IMR-90 (cell line): ENCODE measurements around the gene PCDHGC5. TPM values are rescaled to one million over a fixed set of nuclear protein-coding genes. Genes with fewer than 3 reads are reported as not detected.

Experiments used
- ATAC-seq: fragments of 200-7000 bp; cut with Tn5 transposase; 2 replicates; pipeline ENCODE4 v1.9.1; 2020; ENCODE audit warnings: low read depth, mild to moderate bottlenecking, moderate library complexity
- BruUV-seq: library from RNA; stranded (reverse); fragments of 400-500 nt; replicated peaks from 2 replicates; lab custom pipeline; 2021; lab: Mats Ljungman, UMichigan
- CTCF ChIA-PET: fragments of 300-600 bp; formaldehyde crosslinking; extraction: SDS; loops from one replicate; lab custom pipeline; 2021; ENCODE audit warnings: antibody characterized with exemption; lab: Yijun Ruan, JAX
- POLR2A ChIA-PET: fragments of 300-600 bp; sonication (Branson Sonifier 250); formaldehyde crosslinking; loops from one replicate; lab custom pipeline; 2022; ENCODE audit warnings: antibody characterized with exemption; ENCODE audit not compliant: unreplicated experiment; lab: Charles Lee
- DNase-seq: peaks from one replicate; pipeline ENCODE4 v3.0.0; 2013
- H2AFZ ChIP-seq: replicated peaks from 2 replicates; pipeline ENCODE3; 2013; ENCODE audit warnings: low read length, mild to moderate bottlenecking; ENCODE audit not compliant: poor library complexity
- H2AK5ac ChIP-seq: 2 replicates; pipeline ENCODE4 v1.6.1; 2013; ENCODE audit warnings: low read depth, low read length, inconsistent platforms
- H2AK9ac ChIP-seq: replicated peaks from 2 replicates; pipeline ENCODE3; 2013; ENCODE audit warnings: mild to moderate bottlenecking, low read depth, low read length, moderate library complexity; ENCODE audit not compliant: poor library complexity
- H2BK120ac ChIP-seq: 2 replicates; pipeline ENCODE4 v1.6.1; 2013; ENCODE audit warnings: low read depth, low read length, inconsistent platforms
- H2BK15ac ChIP-seq: 3 replicates; pipeline ENCODE4 v1.6.1; 2013; ENCODE audit warnings: low read depth, low read length, inconsistent platforms
- H2BK20ac ChIP-seq: 2 replicates; pipeline ENCODE4 v1.6.1; 2013; ENCODE audit warnings: low read depth, mild to moderate bottlenecking, inconsistent platforms, low read length, moderate library complexity
- H2BK5ac ChIP-seq: 2 replicates; pipeline ENCODE4 v1.6.1; 2013; ENCODE audit warnings: mild to moderate bottlenecking, low read depth, low read length, inconsistent platforms; ENCODE audit not compliant: poor library complexity, severe bottlenecking
- H3K14ac ChIP-seq: replicated peaks from 2 replicates; pipeline ENCODE4 v1.6.1; 2013; ENCODE audit warnings: low read depth, low read length, inconsistent platforms
- H3K18ac ChIP-seq: 2 replicates; pipeline ENCODE4 v1.6.1; 2013; ENCODE audit warnings: low read depth, low read length, control low read depth
- H3K23ac ChIP-seq: 2 replicates; pipeline ENCODE4 v1.6.1; 2013; ENCODE audit warnings: low read depth, low read length, inconsistent platforms
- H3K27ac ChIP-seq: 2 replicates; pipeline ENCODE4 v1.5.1; 2013; ENCODE audit warnings: mild to moderate bottlenecking, control low read depth, low read length; ENCODE audit not compliant: insufficient read depth
- H3K27me3 ChIP-seq: 2 replicates; pipeline ENCODE4 v1.6.1; 2013; ENCODE audit warnings: low read length; ENCODE audit not compliant: control insufficient read depth, insufficient read depth
- H3K36me3 ChIP-seq: 2 replicates; pipeline ENCODE4 v1.6.1; 2013; ENCODE audit warnings: low read length, mixed read lengths; ENCODE audit not compliant: control insufficient read depth, insufficient read depth
- H3K4ac ChIP-seq: 2 replicates; pipeline ENCODE4 v1.6.1; 2013; ENCODE audit warnings: low read depth, low read length, inconsistent platforms
- H3K4me1 ChIP-seq: 2 replicates; pipeline ENCODE4 v1.6.1; 2013; ENCODE audit warnings: low read length, mixed read lengths; ENCODE audit not compliant: control insufficient read depth, insufficient read depth
- H3K4me2 ChIP-seq: 2 replicates; pipeline ENCODE4 v1.6.1; 2013; ENCODE audit warnings: low read depth, mild to moderate bottlenecking, control low read depth, low read length, moderate library complexity
- H3K4me3 ChIP-seq: 2 replicates; pipeline ENCODE4 v1.5.1; 2013; ENCODE audit warnings: low read depth, mild to moderate bottlenecking, control low read depth, low read length, moderate library complexity; ENCODE audit not compliant: insufficient read depth
- H3K56ac ChIP-seq: 2 replicates; pipeline ENCODE4 v1.6.1; 2013; ENCODE audit warnings: low read length, inconsistent platforms; ENCODE audit not compliant: insufficient read depth; ENCODE audit errors: extremely low read depth
- H3K79me1 ChIP-seq, 2 experiments: 2 replicates each; pipeline ENCODE4 v1.6.1; 2013; ENCODE audit warnings: low read length in 2 of 2, inconsistent platforms in 1 of 2, low read depth in 1 of 2
- H3K9ac ChIP-seq: 2 replicates; pipeline ENCODE4 v1.6.1; 2013; ENCODE audit warnings: low read depth, low read length, control low read depth
- H3K9me1 ChIP-seq: 2 replicates; pipeline ENCODE4 v1.6.1; 2013; ENCODE audit warnings: low read length, inconsistent platforms; ENCODE audit not compliant: insufficient read depth
- H3K9me3 ChIP-seq: 2 replicates; pipeline ENCODE4 v1.6.1; 2013; ENCODE audit warnings: low read length; ENCODE audit not compliant: control insufficient read depth, insufficient read depth
- H4K20me1 ChIP-seq: 2 replicates; pipeline ENCODE4 v1.6.1; 2013; ENCODE audit warnings: low read length, inconsistent platforms; ENCODE audit not compliant: insufficient read depth
- H4K5ac ChIP-seq: 2 replicates; pipeline ENCODE4 v1.6.1; 2013; ENCODE audit warnings: mild to moderate bottlenecking, low read depth, low read length, control low read depth
- H4K8ac ChIP-seq, 2 experiments: 2 replicates each; pipeline ENCODE4 v1.6.1; 2013; ENCODE audit warnings: low read depth in 2 of 2, low read length in 2 of 2, control low read depth in 1 of 2, inconsistent platforms in 1 of 2
- H4K91ac ChIP-seq: 2 replicates; pipeline ENCODE4 v1.6.1; 2013; ENCODE audit warnings: low read depth, low read length, inconsistent platforms; ENCODE audit not compliant: insufficient read depth
- BHLHE40 ChIP-seq: fragments of 150-350 bp; IDR thresholded peaks from 2 replicates; pipeline ENCODE4 v1.6.1; 2016; ENCODE audit warnings: mild to moderate bottlenecking, low read depth, low read length
- CEBPB ChIP-seq: IDR thresholded peaks from 2 replicates; pipeline ENCODE4 v1.6.1; 2012; ENCODE audit warnings: low read depth, low read length, improper control_type of control experiment
- CHD1 ChIP-seq: IDR thresholded peaks from 2 replicates; pipeline ENCODE4 v1.6.1; 2012; ENCODE audit warnings: low read depth, low read length, improper control_type of control experiment
- ELK1 ChIP-seq: fragments of 150-350 bp; IDR thresholded peaks from 2 replicates; pipeline ENCODE4 v1.6.1; 2016; ENCODE audit warnings: low read depth, mild to moderate bottlenecking, low read length, moderate library complexity, borderline replicate concordance
- FOS ChIP-seq: fragments of 150-350 bp; IDR thresholded peaks from 2 replicates; pipeline ENCODE4 v1.6.1; 2016; ENCODE audit warnings: low read depth, low read length
- MAFK ChIP-seq: IDR thresholded peaks from 2 replicates; pipeline ENCODE4 v1.6.1; 2012; ENCODE audit warnings: low read depth, low read length, improper control_type of control experiment
- MAZ ChIP-seq: IDR thresholded peaks from 2 replicates; pipeline ENCODE4 v1.6.1; 2012; ENCODE audit warnings: low read depth, mild to moderate bottlenecking, low read length, improper control_type of control experiment, moderate library complexity, borderline replicate concordance
- MXI1 ChIP-seq: IDR thresholded peaks from 2 replicates; pipeline ENCODE4 v1.6.1; 2012; ENCODE audit warnings: low read depth, mild to moderate bottlenecking, low read length, moderate library complexity, borderline replicate concordance
- NFE2L2 ChIP-seq: fragments of 150-350 bp; IDR thresholded peaks from 2 replicates; pipeline ENCODE4 v1.6.1; 2016; ENCODE audit warnings: low read depth, mild to moderate bottlenecking, low read length
- POLR2A ChIP-seq: IDR thresholded peaks from 2 replicates; pipeline ENCODE4 v1.6.1; 2012; ENCODE audit warnings: mild to moderate bottlenecking, low read depth, low read length
- RAD21 ChIP-seq: IDR thresholded peaks from 2 replicates; pipeline ENCODE4 v1.6.1; 2012; ENCODE audit warnings: low read length, improper control_type of control experiment
- RCOR1 ChIP-seq: IDR thresholded peaks from 2 replicates; pipeline ENCODE4 v1.6.1; 2012; ENCODE audit warnings: mild to moderate bottlenecking, low read length, improper control_type of control experiment; ENCODE audit not compliant: insufficient replicate concordance
- RFX5 ChIP-seq: IDR thresholded peaks from 2 replicates; pipeline ENCODE4 v1.8.0; 2012; ENCODE audit warnings: low read depth, mild to moderate bottlenecking, low read length, moderate library complexity
- SMC3 ChIP-seq: fragments of 150-350 bp; IDR thresholded peaks from 2 replicates; pipeline ENCODE4 v1.6.1; 2016; ENCODE audit warnings: low read depth, mild to moderate bottlenecking, antibody characterized with exemption, low read length, moderate library complexity
- WGBS, 2 experiments: methylation state at CpG; one replicate each; pipeline versions ENCODE4 v1.1.5 to v1.1.7; 2013; ENCODE audit warnings: missing lambda C conversion rate in 2 of 2; ENCODE audit not compliant: insufficient read length in 1 of 2; ENCODE audit errors: extremely low coverage in 2 of 2; 5-methylcytosine and 5-hydroxymethylcytosine counted together
- dilution Hi-C: fragments of 300-500 bp; cut with HindIII; formaldehyde crosslinking; loops from one replicate; pipeline ENCODE4 v1.14.3; 2018; ENCODE audit warnings: low sequenced_read_pairs; ENCODE audit not compliant: unreplicated experiment
- in situ Hi-C: fragments of 300-500 bp; cut with MboI; formaldehyde crosslinking; loops from 3 replicates; pipeline ENCODE4 v1.14.3; 2019; ENCODE audit warnings: low sequenced_read_pairs, inconsistent platforms, mixed read lengths
- intact Hi-C: fragments of 100-400 bp; cut with micrococcal nuclease; formaldehyde crosslinking; loops from 2 replicates; pipeline ENCODE4 v1.10.0; 2022
- polyA plus RNA-seq, 3 experiments: library from polyadenylated mRNA; depleted of rRNA; stranded (reverse); fragments of >200 nt; gene quantifications; 2 replicates each; pipeline ENCODE4 v1.2.3, GENCODE V29; 2012; ENCODE audit warnings: low replicate concordance in 1 of 3
- total RNA-seq: library from RNA; depleted of rRNA; stranded (reverse); fragments of >200 nt; gene quantifications from 2 replicates; pipeline ENCODE4 v1.2.3, GENCODE V29; 2012
- TF ChIP-seq, protein P1 (sequence below): conservative IDR thresholded peaks from 2 replicates; pipeline ENCODE4 v1.5.1; 2012; ENCODE audit warnings: mild to moderate bottlenecking, low read depth, low read length, improper control_type of control experiment

Gene PCDHGC5
- total and polyA plus RNA-seq, 2 of the 4 experiments (the other 2 are of a cell fraction), result 2.9 to 3.8 TPM

DNA sequence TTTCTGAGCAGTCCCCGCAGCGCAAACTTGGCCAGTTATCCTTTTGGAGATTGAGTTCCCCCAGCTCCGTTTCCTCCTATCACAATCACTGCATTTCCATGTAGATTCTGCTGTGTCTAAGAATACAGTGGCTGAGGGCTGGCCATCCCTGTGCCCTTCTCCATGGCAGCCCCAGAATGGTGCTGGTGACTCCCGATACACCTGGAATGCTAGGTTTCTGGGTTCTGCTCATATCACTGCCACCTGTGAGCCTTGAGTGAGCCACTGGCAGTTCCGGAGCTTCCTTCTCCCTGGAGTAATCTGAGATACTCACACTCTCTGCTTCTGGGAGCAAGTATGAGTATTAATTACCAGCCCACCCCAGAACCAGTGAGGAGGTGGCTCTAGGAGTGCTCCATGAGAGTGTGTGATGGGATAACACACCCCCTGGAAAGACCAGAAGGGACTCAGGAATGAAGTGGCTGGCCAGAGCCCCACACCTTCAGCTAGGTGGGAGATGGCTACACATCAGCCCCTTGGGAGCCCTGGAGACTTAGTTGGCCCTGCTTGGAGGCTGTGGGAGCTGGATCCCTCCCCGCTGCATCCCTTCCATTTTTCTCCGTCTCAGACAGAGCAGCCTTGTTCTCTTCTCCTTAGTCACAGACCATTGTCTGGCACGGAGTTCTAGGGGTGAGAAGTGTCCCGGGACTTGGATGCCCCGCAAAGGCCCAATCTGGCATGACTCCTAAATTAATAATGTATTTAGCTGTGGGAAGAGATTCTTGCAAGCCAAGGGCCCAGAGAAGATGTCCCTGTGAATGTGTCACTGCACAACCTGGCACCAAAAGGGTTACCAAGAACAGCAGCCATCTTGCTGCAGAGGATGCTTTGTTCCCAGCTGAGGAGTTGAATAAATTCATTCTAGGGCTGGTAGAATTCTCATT, 4.9 kb downstream of the PCDHGC5 start:
- POLR2A ChIA-PET, result no interaction called here
- TF ChIP-seq NFE2L2, result no peak
- no peak for TF ChIP-seq BHLHE40
- TF ChIP-seq SMC3, result peak; percentile 20
- TF ChIP-seq ELK1, result no peak
- no peak for TF ChIP-seq MXI1
- TF ChIP-seq FOS, result no peak
- TF ChIP-seq CHD1, result no peak
- no peak for TF ChIP-seq MAZ
- no peak for TF ChIP-seq RCOR1
- TF ChIP-seq CEBPB, result no peak
- peak; percentile 41 for TF ChIP-seq RAD21
- TF ChIP-seq RFX5, result no peak
- no peak for TF ChIP-seq MAFK
- TF ChIP-seq POLR2A, result no peak
- TF ChIP-seq, protein P1, sequence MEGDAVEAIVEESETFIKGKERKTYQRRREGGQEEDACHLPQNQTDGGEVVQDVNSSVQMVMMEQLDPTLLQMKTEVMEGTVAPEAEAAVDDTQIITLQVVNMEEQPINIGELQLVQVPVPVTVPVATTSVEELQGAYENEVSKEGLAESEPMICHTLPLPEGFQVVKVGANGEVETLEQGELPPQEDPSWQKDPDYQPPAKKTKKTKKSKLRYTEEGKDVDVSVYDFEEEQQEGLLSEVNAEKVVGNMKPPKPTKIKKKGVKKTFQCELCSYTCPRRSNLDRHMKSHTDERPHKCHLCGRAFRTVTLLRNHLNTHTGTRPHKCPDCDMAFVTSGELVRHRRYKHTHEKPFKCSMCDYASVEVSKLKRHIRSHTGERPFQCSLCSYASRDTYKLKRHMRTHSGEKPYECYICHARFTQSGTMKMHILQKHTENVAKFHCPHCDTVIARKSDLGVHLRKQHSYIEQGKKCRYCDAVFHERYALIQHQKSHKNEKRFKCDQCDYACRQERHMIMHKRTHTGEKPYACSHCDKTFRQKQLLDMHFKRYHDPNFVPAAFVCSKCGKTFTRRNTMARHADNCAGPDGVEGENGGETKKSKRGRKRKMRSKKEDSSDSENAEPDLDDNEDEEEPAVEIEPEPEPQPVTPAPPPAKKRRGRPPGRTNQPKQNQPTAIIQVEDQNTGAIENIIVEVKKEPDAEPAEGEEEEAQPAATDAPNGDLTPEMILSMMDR, result 0 out of 2 replicates have a peak, but pooled peaks have one; percentile 7

More for the DNA sequence above, 4.9 kb downstream of the PCDHGC5 start:
- Histone ChIP-seq H2AK9ac (no peak overlapping the region), H3K9me3 (no peaks in the 10 kb centered on the region), H3K56ac (no peak overlapping the region), H3K36me3 (peaks cover 40% of the 10 kb centered on the region), H4K20me1 (peaks cover 29% of the 10 kb centered on the region), H4K5ac (no peak overlapping the region), H3K4me2 (no peak overlapping the region), H3K9me1 (peaks cover 20% of the 10 kb centered on the region), H4K91ac (no peak overlapping the region), H2BK15ac (no peak overlapping the region), H2BK5ac (no peak overlapping the region), H3K79me1 (peaks cover 19 to 50% of the 10 kb centered on the region in 2 experiments), H3K4me3 (no peak overlapping the region), H3K23ac (no peak overlapping the region), H3K27me3 (no peaks in the 10 kb centered on the region), H3K9ac (no peak overlapping the region), H2BK120ac (no peak overlapping the region), H2BK20ac (no peak overlapping the region), H3K27ac (no peak overlapping the region), H3K18ac (no peak overlapping the region), H4K8ac (no peak overlapping the region), H2AK5ac (no peak overlapping the region), H3K4ac (no peak overlapping the region; the same call in 1 of the 2 replicates), H2AFZ (no peak overlapping the region), H3K14ac (no peak overlapping the region), H3K4me1 (peaks cover 31% of the 10 kb centered on the region)
- WGBS, 2 experiments, result no CpG with 5 or more reads among the region's 10 CpGs
- no TSS peak for BruUV-seq
- intact Hi-C loops, result no loop called here
- DNase-seq (peak; percentile 65), ATAC-seq (peak; percentile 49)
- CTCF ChIA-PET, result no interaction called here
- in situ Hi-C loops, result no loop called here
- dilution Hi-C loops, result no loop called here
